Endometrial microvascular endothelial cells (primary cell): ENCODE measurements around the gene VPREB1. TPM values are rescaled to one million over a fixed set of nuclear protein-coding genes. Genes with fewer than 3 reads are reported as not detected.
"Not testable (repeated sequence)": the region's sequence is repeated elsewhere in the genome, so short reads cannot be mapped to it uniquely, and the experiment has no call there.

Experiments
- in situ Hi-C: cut with HindIII; loops from 2 replicates; pipeline ENCODE4 v1.10.0; 2017; ENCODE audit warnings: low sequenced_read_pairs, low pct_unique_long_range_greater_than_20kb; ENCODE audit errors: inconsistent ontology term
- total RNA-seq: library from RNA; depleted of rRNA; stranded (reverse); fragments of >200 nt; gene quantifications from one replicate; pipeline ENCODE4 v1.2.3, GENCODE V29; 2015; ENCODE audit errors: inconsistent ontology term

Gene VPREB1
- total RNA-seq, 1 donor from 2014 or later, result not detected

- in situ Hi-C loops, result no loop called here
These were observed 3.1 kb upstream of the VPREB1 start for GRCh38 chr22:22241554-22241898.

- in situ Hi-C loops, result no loop called here
These were observed 2.1 kb upstream of the VPREB1 start for GRCh38 chr22:22242488-22242887.

- in situ Hi-C loops, result no loop called here
These were observed 1.4 kb upstream of the VPREB1 start for GRCh38 chr22:22243033-22243680.

- in situ Hi-C loops, result no loop called here
These were observed 797 bp downstream of the VPREB1 start for GRCh38 chr22:22245256-22245909.

- in situ Hi-C loops, result no loop called here
These were observed 1.4 kb downstream of the VPREB1 start for GRCh38 chr22:22245935-22246525.

- in situ Hi-C loops, result no loop called here
These were observed 2.1 kb downstream of the VPREB1 start for GRCh38 chr22:22246706-22247105.

GRCh38 chr22:22248878-22249277, 4.3 kb downstream of the VPREB1 start:
- in situ Hi-C loops, result no loop called here

GRCh38 chr22:22250651-22251050, 6.1 kb downstream of the VPREB1 start:
- in situ Hi-C loops, result not testable (repeated sequence)

- in situ Hi-C loops, result not testable (repeated sequence)
These were observed 11.5 kb downstream of the VPREB1 start for GRCh38 chr22:22256133-22256532.

- in situ Hi-C loops, result not testable (repeated sequence)
These were observed 14.2 kb downstream of the VPREB1 start for GRCh38 chr22:22258597-22259415.

- in situ Hi-C loops, result not testable (repeated sequence)
These were observed 15.6 kb downstream of the VPREB1 start for GRCh38 chr22:22260169-22260568.

- in situ Hi-C loops, result not testable (repeated sequence)
These were observed 16.0 kb downstream of the VPREB1 start for GRCh38 chr22:22260586-22260985.

GRCh38 chr22:22262332-22263074, 17.9 kb downstream of the VPREB1 start:
- in situ Hi-C loops, result not testable (repeated sequence)

GRCh38 chr22:22263823-22264222, 19.2 kb downstream of the VPREB1 start:
- in situ Hi-C loops, result not testable (repeated sequence)

GRCh38 chr22:22270036-22270676, 25.6 kb downstream of the VPREB1 start:
- in situ Hi-C loops, result not testable (repeated sequence)

- in situ Hi-C loops, result not testable (repeated sequence)
These were observed 32.8 kb downstream of the VPREB1 start for GRCh38 chr22:22277423-22277822.

- in situ Hi-C loops, result not testable (repeated sequence)
These were observed 40.6 kb downstream of the VPREB1 start for GRCh38 chr22:22284962-22285756.
